GM19043 (cell line): ENCODE measurements around the gene ENPEP.
A peak's percentile ranks its signal among the peaks of the same experiment; 100 is the strongest.
"Not testable (repeated sequence)": the region's sequence is repeated elsewhere in the genome, so short reads cannot be mapped to it uniquely, and the experiment has no call there.

ENCODE experiments used
- ATAC-seq: cut with Tn5 transposase; IDR thresholded peaks from one replicate; pipeline ENCODE4 v1.9.1; 2021; ENCODE audit warnings: low read depth; ENCODE audit not compliant: unreplicated experiment

ENPEP gene

DNA sequence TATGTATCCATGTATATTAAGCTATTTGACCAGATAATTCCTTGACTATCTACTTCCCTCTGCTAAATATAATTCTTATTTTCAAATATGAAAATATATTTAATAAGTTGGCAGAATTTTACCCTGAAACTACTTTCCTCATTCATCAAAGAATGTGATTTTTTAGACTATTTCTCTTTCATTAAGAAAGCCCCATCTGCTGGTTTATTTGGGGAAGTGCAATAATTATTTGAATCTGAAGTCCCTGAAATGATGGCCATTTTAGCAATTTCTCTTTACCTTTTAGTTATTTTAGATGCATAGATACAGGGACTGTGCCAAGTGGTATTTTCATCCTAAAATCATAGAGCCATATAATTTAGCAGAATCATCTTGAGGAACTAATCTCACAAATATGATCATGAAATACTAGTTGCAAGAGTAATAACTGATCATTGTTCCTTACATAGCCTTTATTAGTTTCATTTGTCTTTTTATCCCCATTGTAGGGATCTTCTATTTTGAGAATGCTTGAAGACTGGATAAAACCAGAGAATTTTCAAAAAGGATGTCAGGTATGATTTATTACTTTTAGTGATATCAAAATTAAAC lies 39.0 kb downstream of the ENPEP start:
- ATAC-seq: no peak

DNA sequence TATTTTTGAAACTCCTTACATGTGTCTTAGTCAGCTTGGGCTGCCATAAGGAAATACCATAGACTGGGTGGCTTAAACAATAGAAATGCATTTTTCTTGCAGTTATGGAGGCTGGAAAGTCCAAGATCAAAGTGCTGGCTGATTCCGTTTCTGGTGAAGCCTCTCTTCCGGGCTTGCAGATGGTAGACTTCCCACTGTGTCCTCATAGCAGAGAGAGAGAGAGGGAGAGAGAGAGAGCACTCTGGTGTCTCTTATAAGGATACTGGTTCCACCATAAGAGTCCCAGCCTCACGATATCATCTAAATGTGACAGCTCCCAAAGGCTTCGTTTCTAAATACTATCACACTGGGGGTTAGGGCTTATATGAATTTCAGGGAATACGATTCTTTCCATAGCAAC lies 39.7 kb downstream of the ENPEP start:
- no peak for ATAC-seq

DNA sequence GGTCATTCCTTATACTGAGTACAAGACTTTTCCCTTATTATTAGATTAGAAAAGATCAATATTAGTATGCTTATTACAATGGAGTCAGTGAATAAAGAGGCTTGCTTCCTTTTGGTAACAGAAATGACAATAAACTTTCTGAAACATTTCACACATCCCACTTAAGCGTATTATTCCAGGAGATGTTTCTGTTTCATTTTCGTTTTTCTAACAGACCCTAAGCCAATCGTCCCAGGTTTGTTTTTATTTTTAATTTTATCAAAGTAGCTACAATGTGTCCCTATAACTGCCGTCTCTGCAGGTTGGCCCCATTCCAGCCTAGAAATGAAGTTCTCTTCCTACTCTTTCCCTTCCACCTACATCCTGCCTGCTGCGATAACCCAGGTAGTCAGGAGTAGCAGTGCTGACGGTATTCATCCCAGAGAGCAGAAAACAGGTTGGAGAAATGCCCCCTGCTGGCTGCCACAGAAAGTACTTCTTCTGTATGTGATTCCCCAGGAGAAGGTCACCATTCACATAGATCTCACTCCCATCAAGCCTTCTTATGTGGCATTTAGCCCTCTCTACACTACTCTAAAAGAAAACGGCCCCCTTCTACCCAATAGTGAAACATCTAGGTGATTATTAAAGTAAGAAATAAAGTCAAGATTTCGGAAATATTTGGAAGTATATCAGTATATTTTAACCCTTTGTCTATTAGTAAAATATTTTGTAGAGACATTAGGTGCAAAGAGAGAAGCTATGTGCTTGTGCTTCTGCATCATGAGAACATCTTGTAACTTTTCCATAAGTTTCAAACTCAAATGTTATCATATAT lies 40.4 kb downstream of the ENPEP start:
- peak; percentile 85 for ATAC-seq

DNA sequence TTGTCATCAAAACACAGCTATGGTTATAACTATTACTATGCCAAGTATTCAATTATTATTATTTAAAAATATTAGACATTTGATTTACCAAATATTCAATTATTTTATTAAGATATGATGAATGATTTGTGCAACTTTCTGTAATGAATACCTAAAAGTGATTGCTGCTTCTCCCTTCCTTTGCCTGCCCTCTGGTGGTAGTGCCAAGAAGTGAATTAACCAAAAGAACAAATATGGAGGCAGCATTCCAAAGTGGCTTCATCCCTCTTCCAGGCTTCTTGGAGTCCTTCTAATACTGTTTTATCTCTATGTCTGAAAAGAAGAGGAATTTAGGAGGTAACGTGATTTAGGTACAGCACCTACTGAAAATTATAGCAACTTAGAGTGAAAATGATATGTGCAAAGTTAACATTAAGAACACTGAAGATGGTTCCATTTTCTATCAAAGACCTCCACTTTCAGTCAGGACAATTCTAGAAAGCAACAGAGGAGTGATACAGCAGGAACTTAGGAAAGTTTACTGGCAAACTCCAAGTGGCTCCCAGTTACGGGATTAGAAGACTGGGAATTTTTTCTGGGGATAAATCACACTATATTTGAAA lies 43.0 kb downstream of the ENPEP start:
- no peak for ATAC-seq

DNA sequence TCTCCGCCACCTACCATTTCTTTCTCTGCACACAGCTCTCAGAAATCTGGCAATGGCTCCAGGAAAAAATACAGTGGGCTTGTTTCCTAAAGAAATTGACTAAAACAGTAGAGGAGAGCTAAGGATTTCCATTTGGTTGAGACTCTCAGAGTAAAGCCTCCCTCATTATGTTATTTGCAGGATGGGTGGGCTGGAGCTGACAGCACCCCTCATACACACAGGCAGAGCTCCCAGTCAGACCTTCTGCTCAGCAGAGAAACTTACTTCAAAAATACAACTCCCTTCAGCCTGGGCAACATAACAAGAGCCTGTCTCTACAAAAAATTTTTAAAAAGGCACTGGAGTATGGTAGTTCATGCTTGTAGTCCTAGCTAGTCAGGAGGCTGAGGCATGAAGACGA lies 44.9 kb downstream of the ENPEP start:
- ATAC-seq: no peak

DNA sequence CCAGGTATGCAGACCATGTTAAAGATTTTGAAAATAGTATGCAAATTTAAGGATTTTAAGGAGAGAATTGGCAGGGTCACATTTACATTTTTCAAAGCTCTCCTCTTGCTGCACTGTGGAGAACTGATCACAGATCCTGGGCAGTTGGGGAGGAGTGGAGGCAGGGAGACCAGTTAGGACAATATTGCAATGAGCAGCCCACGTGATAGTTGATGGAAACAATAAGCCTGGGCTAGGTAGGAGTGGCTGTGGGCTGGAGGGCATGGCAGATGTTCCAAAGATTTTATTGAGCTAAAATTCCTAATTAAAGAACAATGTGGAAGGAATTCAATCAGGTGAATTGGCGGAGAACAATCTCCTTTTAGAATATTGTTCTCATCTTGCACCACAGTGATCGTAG lies 50.6 kb downstream of the ENPEP start:
- ATAC-seq: no peak

DNA sequence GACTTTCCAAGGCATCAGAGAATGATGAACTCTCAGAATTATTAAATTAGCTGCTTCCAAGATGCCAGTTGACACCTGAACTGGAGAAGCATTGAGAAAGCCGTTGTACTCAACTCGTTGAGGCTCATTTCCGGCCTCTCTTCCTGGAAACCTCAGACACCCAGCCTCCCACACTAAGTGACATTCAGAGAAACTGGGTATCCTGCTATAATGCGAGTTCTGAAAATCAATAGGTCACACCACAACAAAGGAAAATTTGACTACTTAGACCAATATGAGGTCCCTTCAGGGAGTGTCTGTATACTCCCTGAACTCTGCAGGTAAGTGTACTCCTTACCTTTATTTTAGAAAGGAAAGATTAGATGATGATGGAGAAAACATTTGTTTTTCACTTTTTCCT lies 51.2 kb downstream of the ENPEP start:
- no peak for ATAC-seq

DNA sequence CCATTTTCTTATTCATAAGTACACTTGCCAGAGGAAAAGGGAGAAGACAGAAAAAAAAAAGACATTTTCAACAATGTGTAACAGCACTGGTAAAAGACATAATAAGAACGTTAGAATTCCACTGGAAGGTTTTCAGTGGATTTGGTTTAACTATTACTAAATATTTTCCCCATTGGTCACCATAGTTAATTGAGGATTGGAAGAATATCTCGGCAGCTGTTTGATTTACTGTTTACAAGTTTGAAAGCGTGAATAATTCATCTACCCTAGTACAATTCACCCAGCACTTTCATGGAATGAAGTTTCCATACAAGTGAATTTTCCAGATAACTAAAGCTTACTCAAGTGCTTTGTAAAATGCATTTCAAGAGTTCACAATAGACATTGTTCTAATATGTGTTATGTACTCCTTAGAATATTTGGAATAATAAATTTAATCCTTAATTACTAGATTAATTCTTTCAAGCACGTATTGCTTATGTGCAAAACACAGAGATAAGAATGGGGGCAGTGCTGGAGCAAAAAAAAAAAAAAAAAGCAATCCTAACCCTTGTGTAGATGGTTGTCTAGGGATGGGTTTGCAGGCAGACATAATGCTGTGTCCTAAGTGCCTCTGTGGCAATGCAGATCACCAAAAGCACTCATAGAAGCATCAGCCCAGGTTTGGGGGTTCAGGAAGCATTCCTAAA lies 57.1 kb downstream of the ENPEP start:
- ATAC-seq: no peak

DNA sequence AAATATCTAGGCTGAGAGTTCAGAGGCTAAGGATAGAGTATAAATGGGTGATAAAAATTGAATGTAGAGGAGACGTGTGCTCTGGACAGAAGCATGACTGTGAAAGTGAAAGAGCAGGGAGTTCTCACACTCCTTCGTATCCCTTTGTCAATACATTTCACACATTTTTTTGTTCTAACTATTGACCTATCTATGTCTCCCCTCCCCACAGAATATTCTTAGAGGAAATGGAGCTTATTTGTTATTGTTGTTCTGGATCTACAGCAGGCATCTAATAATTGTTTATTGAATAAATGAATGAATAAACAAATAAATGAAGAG lies 57.6 kb downstream of the ENPEP start:
- no peak for ATAC-seq

DNA sequence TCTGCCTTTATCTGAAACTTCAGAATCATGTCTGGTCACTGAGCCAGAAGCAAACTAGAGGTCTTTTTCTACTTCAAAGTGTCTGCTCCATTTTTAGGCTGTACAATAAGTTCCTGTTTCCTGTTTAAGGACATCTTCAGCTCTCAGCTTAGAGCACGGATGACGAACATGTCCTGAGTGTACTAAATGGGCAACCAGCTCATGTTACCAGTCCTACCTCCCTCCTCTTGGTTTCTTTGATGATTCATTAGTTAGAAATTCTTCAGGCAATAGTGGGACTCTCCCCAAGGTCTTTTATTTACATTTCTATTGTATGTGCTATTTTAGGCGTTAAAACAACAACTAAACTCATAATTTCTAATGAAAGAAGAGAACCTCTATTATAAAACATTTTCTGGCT lies 58.0 kb downstream of the ENPEP start:
- no peak for ATAC-seq

DNA sequence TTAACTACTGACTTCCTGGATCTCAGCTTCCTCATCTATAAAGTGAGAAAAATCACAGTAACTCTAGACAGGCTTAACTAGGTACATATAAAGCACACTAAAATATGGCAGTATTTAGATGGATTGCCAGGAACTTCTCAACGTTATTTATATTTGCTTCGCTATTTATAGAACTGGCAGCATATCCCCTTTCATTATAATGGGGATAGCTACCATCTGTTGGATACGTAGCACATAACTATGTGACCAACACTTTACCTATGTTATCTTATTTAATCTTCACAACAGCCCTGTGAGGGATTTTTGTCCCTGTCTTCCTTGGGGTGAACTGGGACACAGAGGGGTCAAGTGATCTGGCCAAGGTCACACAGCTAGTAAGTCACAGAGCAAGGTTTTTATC lies 64.6 kb downstream of the ENPEP start:
- ATAC-seq: no peak

DNA sequence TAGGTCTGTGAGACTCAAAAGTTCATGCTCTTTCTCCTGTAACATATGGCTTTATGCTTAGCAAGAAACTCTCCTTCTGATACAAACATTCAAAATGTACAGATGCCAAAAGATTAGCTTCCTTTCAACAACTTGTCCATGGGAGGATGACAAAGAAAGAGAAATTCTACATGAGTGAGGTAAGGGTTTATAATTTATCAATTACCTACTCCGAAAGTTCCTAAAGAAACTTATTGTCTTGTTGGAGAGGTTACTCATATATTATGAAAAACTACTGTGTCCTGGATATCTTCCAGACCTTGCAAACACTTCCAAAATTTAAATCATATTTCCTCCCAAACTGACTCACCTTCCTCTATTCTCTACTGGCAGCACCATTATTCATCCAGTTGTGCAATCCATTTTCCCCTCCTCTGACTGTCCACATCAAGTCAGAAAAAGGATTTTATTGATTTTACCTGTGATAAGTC lies 65.1 kb downstream of the ENPEP start:
- ATAC-seq: no peak

DNA sequence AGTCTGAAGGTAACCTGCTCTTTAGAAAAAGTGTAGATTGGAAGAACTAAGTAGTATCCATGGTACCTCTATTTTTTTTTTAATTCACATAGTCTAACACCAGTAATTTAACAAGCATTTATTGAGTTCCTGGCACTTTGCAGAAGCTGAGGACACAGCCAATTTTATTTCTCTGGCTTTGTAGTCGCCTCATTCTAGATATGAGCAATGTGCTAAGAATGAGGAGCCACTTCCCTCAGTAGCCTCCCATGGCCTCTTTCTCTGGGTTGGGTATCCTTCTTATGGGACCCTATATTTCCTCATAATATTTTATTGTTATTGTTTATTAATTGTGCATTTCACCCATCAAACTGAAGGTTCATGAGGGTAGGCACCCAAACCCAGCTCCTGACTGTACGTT lies 67.6 kb downstream of the ENPEP start:
- ATAC-seq: no peak

DNA sequence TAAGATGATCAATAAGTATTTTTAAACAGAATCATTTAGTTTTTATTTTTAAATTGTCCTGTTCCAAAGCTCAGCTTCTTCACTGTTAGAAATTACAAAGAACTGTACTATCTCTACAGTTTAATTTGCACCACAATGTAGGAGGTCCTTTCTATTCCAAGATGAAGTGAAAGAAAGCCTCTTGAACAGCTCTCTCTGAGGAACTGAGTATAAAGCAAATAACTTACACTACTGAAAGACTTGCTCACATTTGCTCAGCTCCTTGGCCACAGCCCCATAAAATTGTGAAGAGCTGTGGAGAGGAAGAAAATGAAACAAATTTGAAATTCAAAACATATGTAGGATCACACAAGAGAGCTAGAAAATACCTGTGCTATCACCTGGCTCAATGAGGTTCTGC lies 68.6 kb downstream of the ENPEP start:
- ATAC-seq: no peak

DNA sequence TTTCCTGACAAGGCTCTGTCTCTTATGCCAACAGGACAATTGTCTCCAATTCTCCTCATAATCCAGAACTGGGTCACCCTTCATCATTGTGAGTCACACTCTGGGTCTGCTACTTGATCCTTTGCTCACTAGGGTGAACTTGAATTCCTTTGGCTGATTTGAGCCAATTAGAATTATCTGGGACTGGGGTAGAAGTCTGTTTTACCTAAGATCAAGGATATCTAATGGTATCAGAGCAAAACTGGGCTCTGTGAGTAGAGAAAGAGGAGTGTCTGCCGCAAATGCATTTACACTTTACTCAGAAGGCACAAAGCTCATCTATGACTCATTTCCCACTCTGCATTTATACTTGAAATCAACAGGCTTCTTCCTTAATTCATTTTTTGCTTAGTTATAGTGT lies 74.3 kb downstream of the ENPEP start:
- no peak for ATAC-seq

DNA sequence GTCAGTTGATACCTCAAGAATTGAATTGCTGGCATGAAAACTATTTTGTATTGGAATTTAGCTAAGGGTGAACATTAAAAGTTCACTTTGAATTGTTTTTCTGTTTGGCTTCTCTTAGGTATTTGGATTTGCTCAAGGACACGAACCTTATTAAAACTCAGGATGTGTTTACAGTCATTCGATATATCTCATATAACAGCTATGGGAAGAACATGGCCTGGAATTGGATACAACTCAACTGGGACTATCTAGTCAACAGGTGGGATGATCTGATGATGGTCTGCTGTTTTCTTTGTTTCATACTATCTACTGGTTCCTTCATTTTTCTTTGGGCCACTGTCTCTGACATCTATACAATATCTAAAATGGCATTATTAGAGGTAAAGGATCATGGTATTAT lies 77.2 kb downstream of the ENPEP start:
- ATAC-seq: no peak

DNA sequence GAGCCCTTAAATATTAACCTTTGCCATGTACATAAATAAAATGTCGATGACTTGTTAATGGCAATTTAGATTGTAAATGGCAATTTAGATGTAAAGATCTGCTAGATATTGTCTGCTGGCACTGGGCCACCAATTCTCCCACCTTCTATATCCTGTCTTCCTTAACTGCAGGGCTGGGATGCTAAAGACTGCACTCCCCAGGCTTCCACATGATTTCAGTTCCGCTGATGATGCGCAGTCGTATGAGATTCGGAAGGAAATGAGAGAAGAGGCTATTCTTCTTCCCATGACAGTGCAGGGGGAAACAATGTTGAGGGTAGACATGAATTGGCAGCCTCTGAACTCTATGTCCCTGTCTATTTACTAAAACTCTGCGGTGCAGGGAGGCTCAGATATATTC lies 91.3 kb downstream of the ENPEP start:
- ATAC-seq: no peak

DNA sequence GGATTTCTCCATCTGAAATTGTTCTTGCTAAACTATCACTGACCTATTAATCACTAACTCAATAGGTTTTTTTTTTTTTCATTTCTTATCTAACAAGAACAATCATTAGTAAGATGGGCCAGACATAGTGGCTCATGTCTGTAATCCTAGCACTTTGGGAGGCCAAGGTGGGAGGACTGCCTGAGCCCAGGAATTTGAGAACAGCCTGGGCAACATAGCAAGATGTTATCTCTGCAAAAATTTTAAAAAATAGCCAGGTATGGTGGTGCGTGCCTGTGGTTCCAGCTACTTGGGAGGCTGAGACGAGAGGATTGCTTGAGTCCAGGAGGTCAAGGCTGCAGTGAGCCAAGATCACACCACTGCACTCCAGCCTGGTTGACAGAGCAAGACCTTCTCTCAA lies 100.7 kb downstream of the ENPEP start:
- ATAC-seq: not testable (repeated sequence)

DNA sequence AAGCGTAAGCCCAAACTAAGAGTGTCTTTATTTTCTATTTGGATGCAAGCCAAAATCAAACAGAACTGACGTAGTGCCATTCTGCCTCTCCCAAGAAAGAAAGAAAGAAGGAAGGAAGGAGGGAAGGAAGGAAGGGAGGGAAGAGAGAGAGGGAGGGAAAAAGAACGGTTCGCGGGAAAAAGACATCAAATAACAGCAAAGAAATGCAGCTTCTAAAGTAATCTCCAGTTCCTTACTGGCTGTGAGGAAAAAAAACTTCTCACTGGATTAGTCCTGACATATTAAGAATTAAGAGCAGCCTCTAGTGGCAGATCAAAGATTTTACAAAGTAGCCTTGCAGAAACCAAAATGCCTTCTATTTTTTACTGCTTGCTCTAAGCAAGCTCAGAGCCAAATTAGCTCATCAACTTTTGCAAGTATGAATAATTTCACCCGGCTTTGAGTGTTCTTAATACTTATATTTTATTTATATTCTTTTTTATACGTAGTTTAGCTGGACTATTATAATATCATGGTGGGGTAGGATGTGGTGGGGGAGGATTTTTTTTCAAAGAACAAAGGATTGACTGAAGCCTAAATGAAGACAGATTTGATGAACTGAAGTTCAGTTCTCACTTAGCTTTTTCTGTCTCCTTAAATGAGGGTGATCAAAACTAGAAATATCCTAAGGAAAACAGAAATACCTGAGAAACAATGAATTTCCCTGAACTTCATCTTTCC lies 110.3 kb downstream of the ENPEP start:
- ATAC-seq: no peak

DNA sequence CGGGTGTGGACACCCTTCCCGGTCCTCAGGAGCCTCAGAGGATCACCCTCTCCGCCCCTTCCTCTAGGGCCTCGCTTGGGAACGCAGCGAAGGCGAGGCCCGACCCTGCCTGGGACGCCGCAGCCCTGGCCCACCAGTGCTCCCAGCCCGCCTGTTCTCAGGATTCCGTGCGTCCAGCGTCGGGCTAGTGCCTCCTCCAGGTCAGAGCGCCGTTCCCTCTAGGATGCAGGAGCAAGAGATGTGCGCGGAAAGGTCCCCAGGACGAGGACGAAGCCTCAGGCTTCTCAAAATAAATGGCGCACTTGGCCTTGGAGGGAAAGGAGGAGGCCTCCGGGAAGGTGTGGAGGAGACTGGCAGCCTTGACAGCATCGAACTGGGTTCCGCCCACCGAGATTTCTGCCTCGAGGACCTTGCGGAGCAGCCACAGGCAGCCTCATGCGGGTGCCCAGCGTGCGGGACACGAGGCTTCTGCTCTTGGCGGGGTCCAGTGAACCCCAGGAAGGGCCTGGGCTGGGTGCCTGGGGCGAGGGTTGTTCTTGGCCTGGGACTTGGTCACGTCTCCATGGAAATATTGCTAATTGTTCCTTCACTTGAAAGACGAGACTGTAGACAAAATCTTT lies 111.8 kb downstream of the ENPEP start:
- ATAC-seq: no peak
